Parathyroid adenoma (tissue), 2 donors: Measurements from ENCODE around the gene HOXA3.

Experiments
- H2AFZ ChIP-seq: fragments of 300-600 bp; sonication (generic); one replicate; pipeline ENCODE4 v1.7.0; 2017; ENCODE audit warnings: antibody characterized with exemption, mild to moderate bottlenecking
- H3K27ac ChIP-seq: fragments of 300-600 bp; sonication (generic); one replicate; pipeline ENCODE4 v1.7.0; 2017
- H3K27me3 ChIP-seq: fragments of 300-600 bp; sonication (generic); one replicate; pipeline ENCODE4 v1.7.0; 2017; ENCODE audit warnings: low read length; ENCODE audit not compliant: control insufficient read depth, insufficient read depth
- H3K36me3 ChIP-seq: fragments of 300-600 bp; sonication (generic); one replicate; pipeline ENCODE4 v1.7.0; 2017; ENCODE audit warnings: low read length; ENCODE audit not compliant: control insufficient read depth, insufficient read depth
- H3K4me1 ChIP-seq: fragments of 300-600 bp; sonication (generic); one replicate; pipeline ENCODE4 v1.7.0; 2017; ENCODE audit warnings: control low read depth
- H3K4me2 ChIP-seq: fragments of 300-600 bp; sonication (generic); one replicate; pipeline ENCODE4 v1.7.0; 2017; ENCODE audit warnings: low read length
- H3K4me3 ChIP-seq: fragments of 300-600 bp; sonication (generic); one replicate; pipeline ENCODE4 v1.7.0; 2017; ENCODE audit warnings: low read depth, low read length
- H3K79me2 ChIP-seq: fragments of 300-600 bp; sonication (generic); one replicate; pipeline ENCODE4 v1.7.0; 2017; ENCODE audit warnings: control low read depth
- H3K9ac ChIP-seq: fragments of 300-600 bp; sonication (generic); one replicate; pipeline ENCODE4 v1.7.0; 2017; ENCODE audit warnings: mild to moderate bottlenecking
- H3K9me3 ChIP-seq: fragments of 300-600 bp; sonication (generic); one replicate; pipeline ENCODE4 v1.7.0; 2017; ENCODE audit warnings: low read length; ENCODE audit not compliant: control insufficient read depth
- CTCF ChIP-seq: fragments of 300-600 bp; sonication (generic); IDR thresholded peaks from one replicate; pipeline ENCODE4 v1.7.0; 2017; ENCODE audit warnings: antibody characterized with exemption, mild to moderate bottlenecking
- donor health status: primary hyperparathyroidism.

Gene HOXA3

GRCh38 chr7:27088002-27088922 lies 64.1 kb downstream of the HOXA3 start:
- no peak overlapping the region for H3K27ac ChIP-seq
- no peak overlapping the region for H3K9ac ChIP-seq
- no peaks in the 10 kb centered on the region for H3K79me2 ChIP-seq
- H2AFZ ChIP-seq, result no peak overlapping the region
- H3K4me3 ChIP-seq, result no peak overlapping the region
- no peaks in the 10 kb centered on the region for H3K4me1 ChIP-seq
- TF ChIP-seq CTCF, result no peak
- no peak overlapping the region for H3K4me2 ChIP-seq
- no peaks in the 10 kb centered on the region for H3K36me3 ChIP-seq
- H3K27me3 ChIP-seq, result no peaks in the 10 kb centered on the region
- H3K9me3 ChIP-seq, result no peaks in the 10 kb centered on the region

DNA sequence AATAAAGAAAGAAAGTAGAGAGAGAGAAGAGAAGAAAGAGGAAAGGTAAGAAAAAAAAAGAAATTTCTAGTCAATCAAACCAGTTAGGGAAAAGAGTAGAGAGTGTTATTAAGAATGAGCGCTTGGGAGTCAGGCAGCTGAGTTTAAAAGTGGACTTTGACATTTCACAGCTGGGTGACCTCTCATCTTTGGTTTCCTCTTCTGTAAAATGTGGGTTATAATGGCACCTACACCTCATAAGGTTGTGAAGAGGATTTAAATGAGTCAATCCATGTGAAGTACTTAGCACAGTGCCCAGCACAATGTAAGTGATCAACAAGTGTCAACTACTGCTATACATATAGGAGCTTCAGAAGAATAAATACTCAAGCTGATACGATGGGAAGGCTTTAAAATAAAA lies 68.7 kb downstream of the HOXA3 start:
- no peaks in the 10 kb centered on the region for H3K9me3 ChIP-seq
- no peak overlapping the region for H3K27ac ChIP-seq
- H3K27me3 ChIP-seq, result no peaks in the 10 kb centered on the region
- TF ChIP-seq CTCF, result no peak
- H3K9ac ChIP-seq, result no peak overlapping the region
- H3K4me1 ChIP-seq, result no peaks in the 10 kb centered on the region
- no peaks in the 10 kb centered on the region for H3K79me2 ChIP-seq
- H2AFZ ChIP-seq, result no peak overlapping the region
- no peaks in the 10 kb centered on the region for H3K36me3 ChIP-seq
- H3K4me2 ChIP-seq, result no peak overlapping the region
- no peak overlapping the region for H3K4me3 ChIP-seq

- H3K27ac ChIP-seq, result no peak overlapping the region
- no peak for TF ChIP-seq CTCF
- H2AFZ ChIP-seq, result no peak overlapping the region
- no peak overlapping the region for H3K4me3 ChIP-seq
- H3K9me3 ChIP-seq, result no peaks in the 10 kb centered on the region
- no peaks in the 10 kb centered on the region for H3K4me1 ChIP-seq
- H3K27me3 ChIP-seq, result no peaks in the 10 kb centered on the region
- H3K9ac ChIP-seq, result no peak overlapping the region
- H3K36me3 ChIP-seq, result no peaks in the 10 kb centered on the region
- no peak overlapping the region for H3K4me2 ChIP-seq
- no peaks in the 10 kb centered on the region for H3K79me2 ChIP-seq
These were observed 70.2 kb downstream of the HOXA3 start for GRCh38 chr7:27082171-27082570.

- Histone ChIP-seq H3K36me3 (no peaks in the 10 kb centered on the region), H3K27me3 (no peaks in the 10 kb centered on the region), H3K9ac (no peak overlapping the region), H3K27ac (no peak overlapping the region), H3K4me3 (no peak overlapping the region), H3K79me2 (no peaks in the 10 kb centered on the region), H3K4me2 (no peak overlapping the region), H2AFZ (no peak overlapping the region), H3K9me3 (no peaks in the 10 kb centered on the region), H3K4me1 (no peaks in the 10 kb centered on the region)
- no peak for TF ChIP-seq CTCF
These were observed 71.4 kb downstream of the HOXA3 start for GRCh38 chr7:27080844-27081436.
